ENCODE data around the gene SNX9.
"Not testable (repeated sequence)": the region's sequence is repeated elsewhere in the genome, so short reads cannot be mapped to it uniquely, and the experiment has no call there.

SNX9 gene

GRCh38 chr6:157955675-157956074, 132.6 kb downstream of the SNX9 start:
- DNase-seq (ENCODE audit: low spot score), result no peak

- DNase-seq (ENCODE audit: low spot score), result no peak
Measured at GRCh38 chr6:157956171-157956730, 133.2 kb downstream of the SNX9 start.

- DNase-seq (ENCODE audit: low spot score), result no peak
Measured at GRCh38 chr6:157959451-157960227, 136.6 kb downstream of the SNX9 start.

- DNase-seq (ENCODE audit: low spot score), result no peak
Measured at GRCh38 chr6:157961153-157961831, 138.2 kb downstream of the SNX9 start.

- DNase-seq (ENCODE audit: low spot score), result no peak
Measured at GRCh38 chr6:157961832-157962575, 139.0 kb downstream of the SNX9 start.

GRCh38 chr6:157962601-157963302, 139.7 kb downstream of the SNX9 start:
- DNase-seq (ENCODE audit: low spot score), result no peak

GRCh38 chr6:157964100-157964499, 141.1 kb downstream of the SNX9 start:
- no peak for DNase-seq (ENCODE audit: low spot score)

- DNase-seq (ENCODE audit: low spot score), result no peak
Measured at GRCh38 chr6:157965387-157965786, 142.3 kb downstream of the SNX9 start.

GRCh38 chr6:157966589-157966977, 143.5 kb downstream of the SNX9 start:
- DNase-seq (ENCODE audit: low spot score), result no peak

GRCh38 chr6:157967020-157967419, 144.0 kb downstream of the SNX9 start:
- DNase-seq (ENCODE audit: low spot score), result no peak

- no peak for DNase-seq (ENCODE audit: low spot score)
Measured at GRCh38 chr6:157967486-157967885, 144.4 kb downstream of the SNX9 start.

- not testable (repeated sequence) for DNase-seq (ENCODE audit: low spot score)
Measured at GRCh38 chr6:157972177-157972576, 149.1 kb downstream of the SNX9 start.

GRCh38 chr6:157974341-157974894, 151.4 kb downstream of the SNX9 start:
- no peak for DNase-seq (ENCODE audit: low spot score)

- DNase-seq (ENCODE audit: low spot score), result no peak
Measured at GRCh38 chr6:157974967-157975366, 151.9 kb downstream of the SNX9 start.

- DNase-seq (ENCODE audit: low spot score), result no peak
Measured at GRCh38 chr6:157975456-157975855, 152.4 kb downstream of the SNX9 start.

GRCh38 chr6:157976345-157977175, 153.5 kb downstream of the SNX9 start:
- DNase-seq (ENCODE audit: low spot score), result no peak

- no peak for DNase-seq (ENCODE audit: low spot score)
Measured at GRCh38 chr6:157977176-157977804, 154.2 kb downstream of the SNX9 start.

GRCh38 chr6:157978021-157978783, 155.2 kb downstream of the SNX9 start:
- no peak for DNase-seq (ENCODE audit: low spot score)

All from LoVo (cell line).